Brain microvascular endothelial cell (primary cell): ENCODE results near the gene CFAP251.
"Not testable (repeated sequence)": the region's sequence is repeated elsewhere in the genome, so short reads cannot be mapped to it uniquely, and the experiment has no call there.

Experiments
- DNase-seq: peaks from one replicate; pipeline ENCODE4 v3.0.0-alpha.2; 2020
- H3K27ac ChIP-seq: fragments of 250-450 bp; sonication (Bioruptor Pico); 2 replicates; pipeline ENCODE4 v1.5.1; 2020; ENCODE audit warnings: mild to moderate bottlenecking, moderate library complexity
- H3K27me3 ChIP-seq: fragments of 250-450 bp; sonication (Bioruptor Pico); replicated peaks from 2 replicates; pipeline ENCODE4 v1.5.1; 2020; ENCODE audit warnings: mild to moderate bottlenecking
- H3K36me3 ChIP-seq: fragments of 250-450 bp; sonication (Bioruptor Pico); replicated peaks from 2 replicates; pipeline ENCODE4 v1.5.1; 2020; ENCODE audit warnings: mild to moderate bottlenecking
- H3K4me3 ChIP-seq: 2 replicates; pipeline ENCODE4 v1.5.1; 2011; ENCODE audit warnings: low read depth, mild to moderate bottlenecking, control low read depth, low read length, moderate library complexity
- in situ Hi-C: cut with HindIII; loops from 2 replicates; pipeline ENCODE4 v1.10.0; 2017; ENCODE audit warnings: low sequenced_read_pairs, low pct_ligation_motif_present
- TF ChIP-seq, protein P1 (sequence below): IDR thresholded peaks from 2 replicates; pipeline ENCODE4 v1.5.1; 2011; ENCODE audit warnings: low read depth, mild to moderate bottlenecking, moderate library complexity, low read length, control low read depth, inconsistent platforms; ENCODE audit errors: missing control alignments

CFAP251 gene

DNA sequence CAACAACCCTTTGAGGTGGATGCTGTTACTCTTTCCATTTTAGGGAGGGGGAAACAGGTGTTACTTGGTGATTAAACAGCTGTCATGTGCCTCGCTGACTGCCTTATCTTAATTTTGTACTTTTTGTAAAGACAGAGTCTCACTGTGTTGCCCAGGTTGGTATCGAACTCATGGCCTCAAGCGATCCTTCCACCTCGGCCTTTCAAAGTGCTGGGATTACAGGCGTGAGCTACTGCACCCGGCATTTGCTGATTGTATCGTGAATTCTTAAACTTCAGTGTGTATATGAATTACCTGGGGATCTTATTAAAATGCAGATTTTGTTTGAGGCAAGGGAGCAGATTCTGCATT, 29.1 kb upstream of the CFAP251 start:
- peak overlapping the region; percentile 92 for H3K27ac ChIP-seq
- TF ChIP-seq, protein P1, sequence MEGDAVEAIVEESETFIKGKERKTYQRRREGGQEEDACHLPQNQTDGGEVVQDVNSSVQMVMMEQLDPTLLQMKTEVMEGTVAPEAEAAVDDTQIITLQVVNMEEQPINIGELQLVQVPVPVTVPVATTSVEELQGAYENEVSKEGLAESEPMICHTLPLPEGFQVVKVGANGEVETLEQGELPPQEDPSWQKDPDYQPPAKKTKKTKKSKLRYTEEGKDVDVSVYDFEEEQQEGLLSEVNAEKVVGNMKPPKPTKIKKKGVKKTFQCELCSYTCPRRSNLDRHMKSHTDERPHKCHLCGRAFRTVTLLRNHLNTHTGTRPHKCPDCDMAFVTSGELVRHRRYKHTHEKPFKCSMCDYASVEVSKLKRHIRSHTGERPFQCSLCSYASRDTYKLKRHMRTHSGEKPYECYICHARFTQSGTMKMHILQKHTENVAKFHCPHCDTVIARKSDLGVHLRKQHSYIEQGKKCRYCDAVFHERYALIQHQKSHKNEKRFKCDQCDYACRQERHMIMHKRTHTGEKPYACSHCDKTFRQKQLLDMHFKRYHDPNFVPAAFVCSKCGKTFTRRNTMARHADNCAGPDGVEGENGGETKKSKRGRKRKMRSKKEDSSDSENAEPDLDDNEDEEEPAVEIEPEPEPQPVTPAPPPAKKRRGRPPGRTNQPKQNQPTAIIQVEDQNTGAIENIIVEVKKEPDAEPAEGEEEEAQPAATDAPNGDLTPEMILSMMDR = no peak
- no peak for DNase-seq
- H3K27me3 ChIP-seq = no peaks in the 10 kb centered on the region
- peak overlapping the region; percentile 96 for H3K4me3 ChIP-seq
- in situ Hi-C loops = no loop called here
- peaks cover 6% of the 10 kb centered on the region for H3K36me3 ChIP-seq

- Histone ChIP-seq H3K27ac (peak overlapping the region; percentile 92), H3K4me3 (peak overlapping the region; percentile 96)
- in situ Hi-C loops, H3K27me3 ChIP-seq, DNase-seq, H3K36me3 ChIP-seq: not testable (repeated sequence)
Observed at GRCh38 chr12:121889661-121890060, 28.7 kb upstream of the CFAP251 start.

- TF ChIP-seq, protein P1 = no peak
- no peak overlapping the region for H3K27ac ChIP-seq
- in situ Hi-C loops = no loop called here
- DNase-seq = no peak
- H3K27me3 ChIP-seq = no peaks in the 10 kb centered on the region
- H3K4me3 ChIP-seq = no peak overlapping the region
- peaks cover 34% of the 10 kb centered on the region for H3K36me3 ChIP-seq
Observed at GRCh38 chr12:121892673-121893561, 25.5 kb upstream of the CFAP251 start.

GRCh38 chr12:121893961-121894460, 24.4 kb upstream of the CFAP251 start:
- in situ Hi-C loops = no loop called here
- DNase-seq = peak; percentile 53
- H3K4me3 ChIP-seq = no peak overlapping the region
- H3K27me3 ChIP-seq = no peaks in the 10 kb centered on the region
- peak overlapping the region; percentile 18 for H3K27ac ChIP-seq
- H3K36me3 ChIP-seq = peaks cover 43% of the 10 kb centered on the region
- TF ChIP-seq, protein P1 = no peak

DNA sequence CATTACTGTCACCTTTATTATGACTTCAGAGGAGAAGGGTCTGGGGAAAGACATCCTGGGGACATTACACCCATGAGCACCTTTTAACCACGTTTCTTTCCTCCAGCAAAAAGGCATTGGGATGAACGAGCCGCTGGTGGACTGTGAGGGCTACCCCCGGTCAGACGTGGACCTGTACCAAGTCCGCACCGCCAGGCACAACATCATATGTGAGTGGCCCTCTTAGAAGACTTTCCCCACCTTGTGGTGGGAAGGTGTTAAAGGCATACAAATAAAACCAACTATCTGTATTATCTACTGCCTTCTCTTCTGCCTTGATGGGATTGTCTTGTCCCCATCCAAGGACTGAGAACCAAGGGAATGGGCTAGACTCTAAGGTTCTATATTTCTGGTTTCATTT, 23.8 kb upstream of the CFAP251 start:
- no peak overlapping the region for H3K4me3 ChIP-seq
- in situ Hi-C loops = no loop called here
- peaks cover 49% of the 10 kb centered on the region for H3K36me3 ChIP-seq
- peak; percentile 27 for DNase-seq
- TF ChIP-seq, protein P1 = peak; percentile 56
- H3K27me3 ChIP-seq = no peaks in the 10 kb centered on the region
- H3K27ac ChIP-seq = peak overlapping the region; percentile 18

- no peak for DNase-seq
- Histone ChIP-seq H3K27ac (no peak overlapping the region), H3K27me3 (no peaks in the 10 kb centered on the region), H3K36me3 (peaks cover 77% of the 10 kb centered on the region), H3K4me3 (no peak overlapping the region)
- in situ Hi-C loops = no loop called here
- TF ChIP-seq, protein P1 = no peak
Observed at GRCh38 chr12:121898287-121898686, 20.1 kb upstream of the CFAP251 start.
